Neural cell (in vitro differentiated cells): ENCODE measurements around the gene SYPL2. TPM values are rescaled to one million over a fixed set of nuclear protein-coding genes. Genes with fewer than 3 reads are reported as not detected.

Experiments used
- H2AFZ ChIP-seq: fragments of 200-600, 300-800 bp; sonication (generic), shearing (Covaris generic); 2 replicates; pipeline ENCODE4 v1.6.0; 2014; ENCODE audit warnings: low read depth, mild to moderate bottlenecking, antibody characterized with exemption, low read length, moderate library complexity
- H3F3A ChIP-seq: fragments of 200-600 bp; shearing (Covaris generic); 2 replicates; pipeline ENCODE4 v1.6.1; 2016; ENCODE audit warnings: mild to moderate bottlenecking, moderate library complexity, mixed read lengths, antibody characterized with exemption, low read length; ENCODE audit not compliant: insufficient read depth, poor library complexity, severe bottlenecking
- H3K27ac ChIP-seq: fragments of 200-600, 300-800 bp; sonication (generic), shearing (Covaris generic); 2 replicates; pipeline ENCODE4 v1.5.1; 2014; ENCODE audit warnings: mild to moderate bottlenecking, low read length, moderate library complexity
- H3K27me3 ChIP-seq: fragments of 300-800, 200-600 bp; sonication (generic), shearing (Covaris generic); 2 replicates; pipeline ENCODE4 v1.6.0; 2014; ENCODE audit warnings: mild to moderate bottlenecking, low read depth, low read length, moderate library complexity; ENCODE audit not compliant: insufficient read depth
- H3K36me3 ChIP-seq: fragments of 300-800, 200-600 bp; sonication (generic), shearing (Covaris generic); 2 replicates; pipeline ENCODE4 v1.5.1; 2014; ENCODE audit warnings: mild to moderate bottlenecking, antibody characterized with exemption, low read length, moderate library complexity; ENCODE audit not compliant: insufficient read depth
- H3K4me2 ChIP-seq: fragments of 300-800, 200-600 bp; sonication (generic), shearing (Covaris generic); 2 replicates; pipeline ENCODE4 v1.6.0; 2014; ENCODE audit warnings: mild to moderate bottlenecking, low read length
- H3K4me3 ChIP-seq: fragments of 300-800, 200-600 bp; sonication (generic), shearing (Covaris generic); 2 replicates; pipeline ENCODE4 v1.5.1; 2014; ENCODE audit warnings: mild to moderate bottlenecking, low read length, moderate library complexity
- H3K79me2 ChIP-seq: fragments of 200-600 bp; shearing (Covaris generic); replicated peaks from 2 replicates; pipeline ENCODE4 v1.6.0; 2014; ENCODE audit warnings: mild to moderate bottlenecking, low read length, moderate library complexity; ENCODE audit not compliant: insufficient read depth
- H3K9ac ChIP-seq: fragments of 300-800, 200-600 bp; sonication (generic), shearing (Covaris generic); 2 replicates; pipeline ENCODE4 v1.6.1; 2016; ENCODE audit warnings: mild to moderate bottlenecking, low read length, mixed read lengths
- H3K9me2 ChIP-seq: fragments of 200-600 bp; shearing (Covaris generic); 2 replicates; pipeline ENCODE4 v1.6.1; 2016; ENCODE audit warnings: mild to moderate bottlenecking, low read length, mixed read lengths; ENCODE audit not compliant: insufficient read depth
- H3K9me3 ChIP-seq: fragments of 200-600, 300-800 bp; sonication (generic), shearing (Covaris generic); 2 replicates; pipeline ENCODE4 v1.6.1; 2016; ENCODE audit warnings: mild to moderate bottlenecking, mixed run types, low read length, moderate library complexity, mixed read lengths
- H4K20me1 ChIP-seq: fragments of 200-600 bp; shearing (Covaris generic); 2 replicates; pipeline ENCODE4 v1.6.1; 2016; ENCODE audit warnings: mild to moderate bottlenecking, mixed run types; ENCODE audit not compliant: insufficient read depth
- CTCF ChIP-seq: fragments of 450-650 bp; IDR thresholded peaks from 2 replicates; pipeline ENCODE4 v1.5.1; 2014; ENCODE audit warnings: antibody characterized with exemption, mild to moderate bottlenecking, moderate library complexity; ENCODE audit not compliant: poor library complexity, severe bottlenecking
- EP300 ChIP-seq: fragments of 450-650 bp; conservative IDR thresholded peaks from 2 replicates; pipeline ENCODE4 v1.6.1; 2014; ENCODE audit warnings: antibody characterized with exemption, mild to moderate bottlenecking, moderate library complexity; ENCODE audit not compliant: poor library complexity, severe bottlenecking
- EZH2 ChIP-seq: fragments of 200-600, 300-800 bp; shearing (Covaris generic), sonication (generic); IDR thresholded peaks from 2 replicates; pipeline ENCODE4 v1.6.1; 2014; ENCODE audit warnings: antibody characterized with exemption, low read length, borderline replicate concordance, mild to moderate bottlenecking; ENCODE audit not compliant: insufficient read depth, poor library complexity, severe bottlenecking
- MXI1 ChIP-seq: fragments of 450-650 bp; conservative IDR thresholded peaks from 2 replicates; pipeline ENCODE4 v1.6.1; 2014; ENCODE audit warnings: antibody characterized with exemption, mild to moderate bottlenecking; ENCODE audit not compliant: poor library complexity, severe bottlenecking
- POLR2AphosphoS5 ChIP-seq: IDR thresholded peaks from 2 replicates; pipeline ENCODE4 v1.6.1; 2012
- RAD21 ChIP-seq: fragments of 450-650 bp; conservative IDR thresholded peaks from 2 replicates; pipeline ENCODE4 v1.6.1; 2014; ENCODE audit warnings: antibody characterized with exemption, mild to moderate bottlenecking, moderate library complexity
- REST ChIP-seq: IDR thresholded peaks from 2 replicates; pipeline ENCODE4 v1.6.1; 2012; ENCODE audit warnings: borderline replicate concordance
- SMC3 ChIP-seq: fragments of 450-650 bp; conservative IDR thresholded peaks from 2 replicates; pipeline ENCODE4 v1.6.1; 2014; ENCODE audit warnings: antibody characterized with exemption, mild to moderate bottlenecking, moderate library complexity; ENCODE audit not compliant: poor library complexity
- TAF1 ChIP-seq: IDR thresholded peaks from 2 replicates; pipeline ENCODE4 v1.6.1; 2012; ENCODE audit warnings: low read depth
- polyA plus RNA-seq: library from polyadenylated mRNA; depleted of rRNA; stranded (reverse); fragments of >200 nt; gene quantifications from 2 replicates; pipeline ENCODE4 v1.2.3, GENCODE V29; 2014

The SYPL2 gene
- polyA plus RNA-seq, 1 donor from 2014 or later, result not detected

DNA sequence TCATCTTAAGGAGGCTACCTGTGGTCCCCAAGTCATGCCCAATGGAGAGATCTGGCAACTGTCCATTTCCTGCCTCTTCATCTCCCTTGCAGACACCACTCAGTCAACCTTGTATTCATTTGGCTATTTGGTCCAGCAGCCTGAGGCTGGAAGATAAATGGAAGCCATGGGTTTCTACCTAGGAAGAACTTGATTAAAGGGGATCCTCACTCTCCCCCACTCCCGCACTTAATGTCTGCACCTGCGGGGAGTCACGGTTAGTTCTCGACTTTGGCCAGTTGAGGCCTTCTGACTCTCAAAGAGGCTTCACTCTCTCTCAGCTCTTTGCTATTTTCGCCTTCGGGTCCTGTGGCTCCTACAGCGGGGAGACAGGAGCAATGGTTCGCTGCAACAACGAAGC is 8.9 kb downstream of the SYPL2 start:
- Histone ChIP-seq H3K4me3 (no peak overlapping the region), H3K9me3 (no peaks in the 10 kb centered on the region), H2AFZ (no peak overlapping the region), H4K20me1 (no peaks in the 10 kb centered on the region), H3K27ac (no peak overlapping the region), H3K9ac (no peak overlapping the region), H3K79me2 (no peaks in the 10 kb centered on the region), H3K9me2 (no peaks in the 10 kb centered on the region), H3K4me2 (no peak overlapping the region), H3K27me3 (peaks cover 20% of the 10 kb centered on the region), H3F3A (no peaks in the 10 kb centered on the region), H3K36me3 (no peaks in the 10 kb centered on the region)
- TF ChIP-seq SMC3 (no peak), REST (no peak), EZH2 (no peak), CTCF (no peak), EP300 (no peak), RAD21 (no peak), TAF1 (no peak), POLR2AphosphoS5 (no peak), MXI1 (no peak)

DNA sequence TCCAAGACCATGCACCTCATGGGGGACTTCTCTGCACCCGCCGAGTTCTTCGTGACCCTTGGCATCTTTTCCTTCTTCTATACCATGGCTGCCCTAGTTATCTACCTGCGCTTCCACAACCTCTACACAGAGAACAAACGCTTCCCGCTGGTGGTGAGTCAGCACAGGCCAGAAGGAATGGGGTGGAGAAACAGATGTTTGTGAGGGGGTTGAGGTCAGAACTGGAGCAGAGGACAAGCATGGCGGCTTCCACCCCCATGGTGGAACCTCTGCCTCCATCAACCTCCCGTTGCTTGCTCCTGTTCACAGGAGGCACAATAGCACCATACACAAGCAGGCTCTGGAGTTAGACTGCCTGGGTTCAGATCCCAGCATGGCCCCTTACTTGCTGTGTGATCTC is 10.5 kb downstream of the SYPL2 start:
- no peaks in the 10 kb centered on the region for H3K9me3 ChIP-seq
- no peak overlapping the region for H3K27ac ChIP-seq
- H3K36me3 ChIP-seq, result no peaks in the 10 kb centered on the region
- no peak overlapping the region for H3K4me2 ChIP-seq
- no peaks in the 10 kb centered on the region for H3K9me2 ChIP-seq
- H3F3A ChIP-seq, result no peaks in the 10 kb centered on the region
- no peaks in the 10 kb centered on the region for H3K79me2 ChIP-seq
- H3K9ac ChIP-seq, result no peak overlapping the region
- no peaks in the 10 kb centered on the region for H4K20me1 ChIP-seq
- peaks cover 9% of the 10 kb centered on the region for H3K27me3 ChIP-seq
- TF ChIP-seq MXI1 (no peak), TAF1 (no peak), RAD21 (no peak), SMC3 (no peak), POLR2AphosphoS5 (no peak)
- H2AFZ ChIP-seq, result no peak overlapping the region
- no peak overlapping the region for H3K4me3 ChIP-seq

- no peak overlapping the region for H3K4me3 ChIP-seq
- H3K36me3 ChIP-seq, result no peaks in the 10 kb centered on the region
- H3K9me3 ChIP-seq, result no peaks in the 10 kb centered on the region
- H4K20me1 ChIP-seq, result no peaks in the 10 kb centered on the region
- no peaks in the 10 kb centered on the region for H3K9me2 ChIP-seq
- peaks cover 9% of the 10 kb centered on the region for H3K27me3 ChIP-seq
- H3F3A ChIP-seq, result no peaks in the 10 kb centered on the region
- no peak overlapping the region for H3K27ac ChIP-seq
- H3K9ac ChIP-seq, result no peak overlapping the region
- TF ChIP-seq CTCF (no peak), REST (no peak), RAD21 (no peak), EP300 (no peak), EZH2 (no peak), POLR2AphosphoS5 (no peak), SMC3 (no peak), MXI1 (no peak), TAF1 (no peak)
- H3K79me2 ChIP-seq, result no peaks in the 10 kb centered on the region
- no peak overlapping the region for H2AFZ ChIP-seq
- no peak overlapping the region for H3K4me2 ChIP-seq
Observed at GRCh38 chr1:109477821-109478220, 11.5 kb downstream of the SYPL2 start.
